TTC549 (cell line): ENCODE data around the gene RPL12.

Experiments used
- FAIRE-seq: peaks from 2 replicates; lab custom pipeline; 2012; peaks lifted over from hg19 to GRCh38; lab: Jason Lieb, UNC

The RPL12 gene

GRCh38 chr9:127438394-127438793 is 12.8 kb downstream of the RPL12 start:
- FAIRE-seq = no peak

GRCh38 chr9:127437497-127438264 is 13.5 kb downstream of the RPL12 start:
- FAIRE-seq = no peak

- no peak for FAIRE-seq
Measured at GRCh38 chr9:127430415-127430814, 20.8 kb downstream of the RPL12 start.

GRCh38 chr9:127428348-127428747 is 22.9 kb downstream of the RPL12 start:
- no peak for FAIRE-seq

GRCh38 chr9:127426756-127427155 is 24.4 kb downstream of the RPL12 start:
- FAIRE-seq = no peak

- FAIRE-seq = no peak
Measured at GRCh38 chr9:127424676-127424999, 26.6 kb downstream of the RPL12 start.

GRCh38 chr9:127423934-127424675 is 27.1 kb downstream of the RPL12 start, which contains the start of gene ZNF79:
Gene ZNF79 (plus strand): TSS chr9:127424382. CDS start chr9:127424788, 406 bp downstream.
- no peak for FAIRE-seq

GRCh38 chr9:127423476-127423933 is 27.7 kb downstream of the RPL12 start:
- no peak for FAIRE-seq

GRCh38 chr9:127422787-127423186 is 28.4 kb downstream of the RPL12 start:
- FAIRE-seq = no peak

GRCh38 chr9:127422133-127422782 is 28.9 kb downstream of the RPL12 start:
- FAIRE-seq = no peak

GRCh38 chr9:127421057-127421456 is 30.1 kb downstream of the RPL12 start:
- no peak for FAIRE-seq

- no peak for FAIRE-seq
Measured at GRCh38 chr9:127419348-127419747, 31.9 kb downstream of the RPL12 start.

GRCh38 chr9:127418037-127418471 is 33.2 kb downstream of the RPL12 start:
- FAIRE-seq = no peak

GRCh38 chr9:127417131-127418036 is 33.8 kb downstream of the RPL12 start:
- FAIRE-seq = no peak

GRCh38 chr9:127415657-127416056 is 35.5 kb downstream of the RPL12 start:
- no peak for FAIRE-seq

- FAIRE-seq = no peak
Measured at GRCh38 chr9:127415141-127415540, 36.1 kb downstream of the RPL12 start.

GRCh38 chr9:127411122-127411521 is 40.1 kb downstream of the RPL12 start:
- no peak for FAIRE-seq

GRCh38 chr9:127407492-127407843 is 43.7 kb downstream of the RPL12 start:
- FAIRE-seq = no peak

GRCh38 chr9:127406799-127407491 is 44.3 kb downstream of the RPL12 start:
- FAIRE-seq = no peak

- no peak for FAIRE-seq
Measured at GRCh38 chr9:127405344-127406125, 45.7 kb downstream of the RPL12 start.

GRCh38 chr9:127404631-127405030 is 46.6 kb downstream of the RPL12 start:
- no peak for FAIRE-seq
